WTC11 (cell line): ENCODE results near the gene GRB7. TPM values are rescaled to one million over a fixed set of nuclear protein-coding genes. Genes with fewer than 3 reads are reported as not detected.

Experiments used
- ATAC-seq: fragments of 200-7000 bp; cut with Tn5 transposase; 2 replicates; pipeline ENCODE4 v1.10.0; 2021; ENCODE audit warnings: mild to moderate bottlenecking, moderate library complexity
- CTCF ChIA-PET: fragments of 300-600 bp; sonication (Branson Sonifier 250); formaldehyde crosslinking; loops from one replicate; lab custom pipeline; 2021; ENCODE audit warnings: antibody characterized with exemption; lab: Charles Lee
- POLR2A ChIA-PET: fragments of 350-600 bp; sonication (Branson Sonifier 250); formaldehyde crosslinking; loops from one replicate; lab custom pipeline; 2021; ENCODE audit warnings: antibody characterized with exemption; lab: Charles Lee
- DNase-seq: peaks from one replicate; pipeline ENCODE4 v3.0.0; 2021; ENCODE audit warnings: low spot score
- H3K27ac Mint-ChIP-seq: 2 replicates; pipeline ENCODE4 v1.8.0; 2021; ENCODE audit warnings: mixed read lengths
- H3K27me3 Mint-ChIP-seq: 2 replicates; pipeline ENCODE4 v1.8.0; 2021; ENCODE audit warnings: low read depth, mild to moderate bottlenecking, moderate library complexity, mixed read lengths
- H3K36me3 Mint-ChIP-seq: 2 replicates; pipeline ENCODE4 v1.8.0; 2021; ENCODE audit warnings: mixed read lengths
- H3K4me1 Mint-ChIP-seq: 2 replicates; pipeline ENCODE4 v1.8.0; 2022; ENCODE audit warnings: mixed read lengths
- H3K4me3 Mint-ChIP-seq: 2 replicates; pipeline ENCODE4 v1.8.0; 2021; ENCODE audit warnings: mild to moderate bottlenecking, moderate library complexity, mixed read lengths
- H3K9me3 Mint-ChIP-seq: 2 replicates; pipeline ENCODE4 v1.8.0; 2021; ENCODE audit warnings: mixed read lengths
- CDX4 ChIP-seq: fragments of 250-450 bp; sonication (Bioruptor Pico); IDR thresholded peaks from 2 replicates; pipeline ENCODE4 v1.9.0; 2021; ENCODE audit warnings: moderate library complexity, mild to moderate bottlenecking, inconsistent platforms, borderline replicate concordance
- ESRRA ChIP-seq: sonication (generic); formaldehyde crosslinking; IDR thresholded peaks from 2 replicates; pipeline ENCODE4 v1.8.1; 2022; ENCODE audit warnings: mild to moderate bottlenecking, missing genetic modification reagents, borderline replicate concordance
- FOXP4 ChIP-seq: sonication (generic); formaldehyde crosslinking; IDR thresholded peaks from 2 replicates; pipeline ENCODE4 v1.8.0; 2022; ENCODE audit warnings: mild to moderate bottlenecking, missing genetic modification reagents
- GTF2I ChIP-seq: fragments of 250-450 bp; sonication (Bioruptor Pico); conservative IDR thresholded peaks from 2 replicates; pipeline ENCODE4 v1.4.0; 2021; ENCODE audit warnings: mild to moderate bottlenecking
- IRF1 ChIP-seq: sonication (generic); formaldehyde crosslinking; IDR thresholded peaks from 2 replicates; pipeline ENCODE4 v1.8.0; 2023; ENCODE audit warnings: missing genetic modification reagents
- SP1 ChIP-seq: sonication (generic); formaldehyde crosslinking; conservative IDR thresholded peaks from 2 replicates; pipeline ENCODE4 v1.8.1; 2022; ENCODE audit warnings: missing genetic modification reagents
- TEAD1 ChIP-seq: sonication (generic); formaldehyde crosslinking; IDR thresholded peaks from 2 replicates; pipeline ENCODE4 v1.8.0; 2022; ENCODE audit warnings: mild to moderate bottlenecking, missing genetic modification reagents
- TEAD4 ChIP-seq: sonication (generic); formaldehyde crosslinking; IDR thresholded peaks from 2 replicates; pipeline ENCODE4 v1.8.0; 2022; ENCODE audit warnings: mild to moderate bottlenecking, missing genetic modification reagents
- USF1 ChIP-seq: sonication (generic); formaldehyde crosslinking; IDR thresholded peaks from 2 replicates; pipeline ENCODE4 v1.8.0; 2022; ENCODE audit warnings: mild to moderate bottlenecking, missing genetic modification reagents
- ZNF281 ChIP-seq: sonication (generic); formaldehyde crosslinking; IDR thresholded peaks from 2 replicates; pipeline ENCODE4 v1.8.0; 2023; ENCODE audit warnings: mild to moderate bottlenecking, missing genetic modification reagents
- ZNF423 ChIP-seq: fragments of 250-450 bp; sonication (Bioruptor Pico); IDR thresholded peaks from 2 replicates; pipeline ENCODE4 v2.1.2; 2022; ENCODE audit warnings: mild to moderate bottlenecking, moderate library complexity
- total RNA-seq: library from RNA; stranded (reverse); gene quantifications from 3 replicates; pipeline ENCODE4 v1.2.3, GENCODE V29; 2021

GRB7 gene
- total RNA-seq, 1 experiment from 2014 or later, result 48.5 TPM

- no peak for ATAC-seq
- Mint-ChIP-seq H3K4me3 (peak overlapping the region; percentile 82), H3K4me1 (peaks cover 40% of the 10 kb centered on the region), H3K27ac (peak overlapping the region; percentile 93), H3K9me3 (no peaks in the 10 kb centered on the region), H3K27me3 (no peaks in the 10 kb centered on the region), H3K36me3 (peaks cover 4% of the 10 kb centered on the region)
- CTCF ChIA-PET, result interaction anchor here (0.7 to 3.1 kb wide), 17 partner anchors 8 to 112 kb away, joined by 3 to 29 read pairs (median 11); partner anchors contain the start of genes ERBB2 and MIEN1
- POLR2A ChIA-PET, result interaction anchor here (0.7 to 2.8 kb wide), 11 partner anchors 8 to 227 kb away, joined by 3 to 25 read pairs (median 3); partner anchors contain the start of genes CDK12 and ERBB2
- no peak for TF ChIP-seq ESRRA
- no peak for TF ChIP-seq USF1
- TF ChIP-seq ZNF281 (CRISPR knock-in tag), result no peak
- DNase-seq, result no peak
These were observed 49.3 kb upstream of the GRB7 start for GRCh38 chr17:39688475-39688835.

GRCh38 chr17:39688945-39689344 lies 48.8 kb upstream of the GRB7 start:
- no peaks in the 10 kb centered on the region for H3K27me3 Mint-ChIP-seq
- H3K4me3 Mint-ChIP-seq, result peak overlapping the region; percentile 82
- H3K9me3 Mint-ChIP-seq, result no peaks in the 10 kb centered on the region
- DNase-seq (no peak), ATAC-seq (peak; percentile 53)
- H3K27ac Mint-ChIP-seq, result peak overlapping the region; percentile 93
- H3K36me3 Mint-ChIP-seq, result peaks cover 4% of the 10 kb centered on the region
- peak; percentile 75; the same call in 1 of the 2 replicates for TF ChIP-seq TEAD1 (CRISPR knock-in tag)
- peak; percentile 93 for TF ChIP-seq ZNF423
- TF ChIP-seq SP1 (CRISPR knock-in tag), result 0 out of 2 replicates have a peak, but pooled peaks have one; percentile 22
- TF ChIP-seq ZNF281 (CRISPR knock-in tag), result peak; percentile 35; the same call in 1 of the 2 replicates
- TF ChIP-seq IRF1 (CRISPR knock-in tag), result no peak
- no peak for TF ChIP-seq GTF2I
- no peak for TF ChIP-seq CDX4 (CRISPR knock-in tag)
- peak; percentile 51; the same call in 1 of the 2 replicates for TF ChIP-seq FOXP4
- TF ChIP-seq TEAD4 (CRISPR knock-in tag), result peak; percentile 42; the same call in 1 of the 2 replicates
- CTCF ChIA-PET, result interaction anchor here (1.0 to 3.1 kb wide), 13 partner anchors 10 to 141 kb away, joined by 3 to 29 read pairs (median 14); partner anchors contain the start of genes ERBB2 and MIEN1
- POLR2A ChIA-PET, result interaction anchor here (0.7 to 2.8 kb wide), 5 partner anchors 11 to 227 kb away, joined by 3 to 25 read pairs (median 3); partner anchors contain the start of genes CDK12 and ERBB2
- peaks cover 39% of the 10 kb centered on the region for H3K4me1 Mint-ChIP-seq
